ENCODE measurements around the gene BMPR1A. TPM values are rescaled to one million over a fixed set of nuclear protein-coding genes. Genes with fewer than 3 reads are reported as not detected.
A peak's percentile ranks its signal among the peaks of the same experiment; 100 is the strongest.

BMPR1A gene
- total RNA-seq, 1 experiment from 2014 or later = 42.6 TPM

DNA sequence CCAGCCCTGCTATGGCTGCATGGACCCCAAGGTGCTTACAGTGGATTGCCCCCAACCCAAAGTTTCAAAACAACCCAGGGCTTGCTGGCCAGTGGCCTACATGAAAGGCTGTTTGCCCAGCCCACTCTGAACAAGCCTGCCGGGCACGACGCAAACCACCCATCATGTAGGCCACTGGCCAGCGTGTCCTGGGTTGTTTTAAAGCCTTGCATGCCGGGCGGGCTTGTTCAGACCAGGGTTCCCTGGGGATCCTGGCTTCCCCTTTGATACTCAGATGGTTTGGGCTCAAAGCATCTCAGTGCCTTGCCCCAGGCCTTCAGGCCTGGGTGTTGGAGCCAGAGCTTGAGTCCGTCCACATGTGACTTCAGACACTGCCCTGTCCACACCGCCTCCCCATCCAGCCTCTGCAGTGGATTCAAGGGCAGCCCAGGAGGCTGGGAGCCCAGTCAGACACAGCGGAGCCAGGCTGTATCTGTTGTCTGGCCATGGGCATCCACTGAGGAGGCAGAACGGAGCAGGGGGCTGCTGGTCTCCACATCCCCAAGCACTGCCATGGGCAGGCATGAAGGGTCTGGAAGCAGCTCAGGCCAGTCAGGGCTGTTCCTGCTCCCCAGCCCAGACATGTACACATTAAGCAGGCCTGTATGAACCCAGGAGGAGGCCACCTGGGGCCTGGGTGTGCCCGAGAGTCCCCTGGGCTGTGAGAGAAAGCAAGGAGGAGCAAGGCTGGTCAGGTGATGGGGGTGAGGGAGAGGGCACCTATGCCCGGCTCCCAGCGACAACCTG, 207.8 kb downstream of the BMPR1A start:
- BruUV-seq (replicated peaks) = no TSS peak
- Histone ChIP-seq H3K79me2 (ENCODE audit: insufficient read depth, low read length) (peaks cover 28% of the 10 kb centered on the region), H4K20me1 (ENCODE audit: insufficient read depth) (no peaks in the 10 kb centered on the region), H3K36me3 (ENCODE audit: control insufficient read depth in 1 of 2, insufficient read depth in 2 of 2, low read length in 2 of 2) (0 out of 4 replicates have a peak, but pooled peaks cover 0 to 5% of the 10 kb centered on the region in 2 experiments), H3K4me1 (ENCODE audit: control insufficient read depth in 1 of 2, insufficient read depth in 2 of 2, low read length in 2 of 2) (peaks cover 58 to 83% of the 10 kb centered on the region in 2 experiments), H3K9me3 (ENCODE audit: control insufficient read depth in 1 of 2, insufficient read depth in 1 of 2, low read depth in 1 of 2, low read length in 2 of 2) (no peaks in the 10 kb centered on the region), H3K27me3 (ENCODE audit: insufficient read depth, low read length) (no peaks in the 10 kb centered on the region), H3K4me3 (replicated peaks in 1 of 2; ENCODE audit: low read depth in 1 of 2, low read length in 2 of 2) (no peak overlapping the region), H3K9ac (ENCODE audit: low read length) (peak overlapping the region; percentile 13), H3K4me2 (ENCODE audit: low read length) (peak overlapping the region; percentile 3), H3K9me2 (ENCODE audit: insufficient read depth) (no peaks in the 10 kb centered on the region), H3K27ac (ENCODE audit: low read depth, low read length) (peak overlapping the region; percentile 13; the same call in 1 of the 2 replicates), H2AFZ (ENCODE audit: low read depth, low read length, poor library complexity, severe bottlenecking) (no peak overlapping the region)
- ATAC-seq (no peak), DNase-seq (ENCODE audit: low read depth, low spot score) (no peak)
- POLR2A ChIA-PET = interaction anchor here (0.7 kb wide), 1 partner anchor 20 kb away, joined by 3 read pairs; no protein-coding TSS in a partner anchor
- TF ChIP-seq POLR2AphosphoS5 (IDR thresholded peaks at IDR 0.05; ENCODE audit: low read depth, low read length) (peak; percentile 47; the same call in 1 of the 2 replicates), FOSL1 (IDR thresholded peaks at IDR 0.05; ENCODE audit: low read depth) (no peak)
- RAD21 ChIA-PET (ENCODE audit: low non-redundant PET in 1 of 2, low total read pairs in 2 of 2, uncharacterized antibody in 2 of 2, unreplicated experiment in 2 of 2) = no interaction called here
- CTCF ChIA-PET = interaction anchor here (1.2 kb wide), 1 partner anchor 25 kb away, joined by 7 read pairs; no protein-coding TSS in a partner anchor
- intact Hi-C loops (cut with micrococcal nuclease) = loop anchor here (5.0 kb wide), 1 partner anchor 252 kb away; no protein-coding TSS in a partner anchor

DNA sequence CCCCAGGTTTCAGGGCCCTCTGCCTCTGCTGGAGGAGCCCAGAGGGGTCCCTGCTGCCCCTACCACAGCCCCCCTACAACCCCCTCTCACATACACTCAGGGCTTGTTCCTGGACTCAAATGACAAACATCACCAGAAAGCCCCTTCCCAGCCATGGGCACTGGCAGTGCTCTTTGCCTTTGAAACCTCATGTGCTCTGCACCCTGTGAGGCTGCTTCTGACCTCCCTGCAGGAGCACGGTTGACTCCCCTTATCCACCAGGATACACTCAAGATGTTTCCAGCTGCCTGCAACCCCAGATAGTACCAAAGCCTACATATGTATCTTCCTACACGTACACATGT, 208.4 kb downstream of the BMPR1A start:
- DNase-seq (ENCODE audit: low read depth, low spot score) (no peak), ATAC-seq (no peak)
- peak; percentile 23; the same call in 1 of the 2 replicates for TF ChIP-seq POLR2AphosphoS5 (IDR thresholded peaks at IDR 0.05; ENCODE audit: low read depth, low read length)
- TF ChIP-seq, protein P1, sequence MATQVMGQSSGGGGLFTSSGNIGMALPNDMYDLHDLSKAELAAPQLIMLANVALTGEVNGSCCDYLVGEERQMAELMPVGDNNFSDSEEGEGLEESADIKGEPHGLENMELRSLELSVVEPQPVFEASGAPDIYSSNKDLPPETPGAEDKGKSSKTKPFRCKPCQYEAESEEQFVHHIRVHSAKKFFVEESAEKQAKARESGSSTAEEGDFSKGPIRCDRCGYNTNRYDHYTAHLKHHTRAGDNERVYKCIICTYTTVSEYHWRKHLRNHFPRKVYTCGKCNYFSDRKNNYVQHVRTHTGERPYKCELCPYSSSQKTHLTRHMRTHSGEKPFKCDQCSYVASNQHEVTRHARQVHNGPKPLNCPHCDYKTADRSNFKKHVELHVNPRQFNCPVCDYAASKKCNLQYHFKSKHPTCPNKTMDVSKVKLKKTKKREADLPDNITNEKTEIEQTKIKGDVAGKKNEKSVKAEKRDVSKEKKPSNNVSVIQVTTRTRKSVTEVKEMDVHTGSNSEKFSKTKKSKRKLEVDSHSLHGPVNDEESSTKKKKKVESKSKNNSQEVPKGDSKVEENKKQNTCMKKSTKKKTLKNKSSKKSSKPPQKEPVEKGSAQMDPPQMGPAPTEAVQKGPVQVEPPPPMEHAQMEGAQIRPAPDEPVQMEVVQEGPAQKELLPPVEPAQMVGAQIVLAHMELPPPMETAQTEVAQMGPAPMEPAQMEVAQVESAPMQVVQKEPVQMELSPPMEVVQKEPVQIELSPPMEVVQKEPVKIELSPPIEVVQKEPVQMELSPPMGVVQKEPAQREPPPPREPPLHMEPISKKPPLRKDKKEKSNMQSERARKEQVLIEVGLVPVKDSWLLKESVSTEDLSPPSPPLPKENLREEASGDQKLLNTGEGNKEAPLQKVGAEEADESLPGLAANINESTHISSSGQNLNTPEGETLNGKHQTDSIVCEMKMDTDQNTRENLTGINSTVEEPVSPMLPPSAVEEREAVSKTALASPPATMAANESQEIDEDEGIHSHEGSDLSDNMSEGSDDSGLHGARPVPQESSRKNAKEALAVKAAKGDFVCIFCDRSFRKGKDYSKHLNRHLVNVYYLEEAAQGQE (IDR thresholded peaks at IDR 0.05; ENCODE audit: low read depth) = no peak
- no peak for TF ChIP-seq EZH2 (IDR thresholded peaks at IDR 0.05)
- no peak for TF ChIP-seq CBX3 (IDR thresholded peaks at IDR 0.05; ENCODE audit: low read depth)
- H3K27me3 ChIP-seq (ENCODE audit: insufficient read depth, low read length) = no peaks in the 10 kb centered on the region
- RAD21 ChIA-PET (ENCODE audit: low non-redundant PET in 1 of 2, low total read pairs in 2 of 2, uncharacterized antibody in 2 of 2, unreplicated experiment in 2 of 2) = interaction anchor here in 1 of 2 experiments (0.6 kb wide), 1 partner anchor 26 kb away, joined by 3 read pairs; no protein-coding TSS in a partner anchor
- POLR2A ChIA-PET = interaction anchor here (0.7 kb wide), 1 partner anchor 21 kb away, joined by 3 read pairs; no protein-coding TSS in a partner anchor
- H3K4me1 ChIP-seq (ENCODE audit: control insufficient read depth in 1 of 2, insufficient read depth in 2 of 2, low read length in 2 of 2) = peaks cover 57 to 83% of the 10 kb centered on the region in 2 experiments
- no peak overlapping the region for H3K27ac ChIP-seq (ENCODE audit: low read depth, low read length)
- H3K79me2 ChIP-seq (ENCODE audit: insufficient read depth, low read length) = peaks cover 28% of the 10 kb centered on the region
- no peak overlapping the region for H2AFZ ChIP-seq (ENCODE audit: low read depth, low read length, poor library complexity, severe bottlenecking)
- no peaks in the 10 kb centered on the region for H4K20me1 ChIP-seq (ENCODE audit: insufficient read depth)
- peak overlapping the region; percentile 13 for H3K9ac ChIP-seq (ENCODE audit: low read length)
- no peaks in the 10 kb centered on the region for H3K9me2 ChIP-seq (ENCODE audit: insufficient read depth)
- CTCF ChIA-PET = no interaction called here
- no TSS peak for BruUV-seq (replicated peaks)
- peak overlapping the region; percentile 3 for H3K4me2 ChIP-seq (ENCODE audit: low read length)
- no peaks in the 10 kb centered on the region for H3K9me3 ChIP-seq (ENCODE audit: control insufficient read depth in 1 of 2, insufficient read depth in 1 of 2, low read depth in 1 of 2, low read length in 2 of 2)
- intact Hi-C loops (cut with micrococcal nuclease) = loop anchor here (5.0 kb wide), 1 partner anchor 253 kb away; no protein-coding TSS in a partner anchor
- H3K36me3 ChIP-seq (ENCODE audit: control insufficient read depth in 1 of 2, insufficient read depth in 2 of 2, low read length in 2 of 2) = 0 out of 4 replicates have a peak, but pooled peaks cover 0 to 5% of the 10 kb centered on the region in 2 experiments
- H3K4me3 ChIP-seq (replicated peaks in 1 of 2; ENCODE audit: low read depth in 1 of 2, low read length in 2 of 2) = no peak overlapping the region
